ENCODE results near the gene ABHD15. TPM values are rescaled to one million over a fixed set of nuclear protein-coding genes. Genes with fewer than 3 reads are reported as not detected.
A peak's percentile ranks its signal among the peaks of the same experiment; 100 is the strongest.

ABHD15 gene
- total RNA-seq, 1 donor from 2014 or later: 5.9 TPM

- intact Hi-C loops (cut with micrococcal nuclease): no loop called here
- Histone ChIP-seq H3K9me3 (replicated peaks) (no peaks in the 10 kb centered on the region), H3K4me1 (peaks cover 67% of the 10 kb centered on the region), H3K27me3 (ENCODE audit: low read depth) (no peaks in the 10 kb centered on the region), H3K27ac (replicated peaks) (peak overlapping the region; percentile 93), H3K4me3 (no peak overlapping the region), H3K36me3 (peaks cover 54% of the 10 kb centered on the region)
- TF ChIP-seq, protein P1, sequence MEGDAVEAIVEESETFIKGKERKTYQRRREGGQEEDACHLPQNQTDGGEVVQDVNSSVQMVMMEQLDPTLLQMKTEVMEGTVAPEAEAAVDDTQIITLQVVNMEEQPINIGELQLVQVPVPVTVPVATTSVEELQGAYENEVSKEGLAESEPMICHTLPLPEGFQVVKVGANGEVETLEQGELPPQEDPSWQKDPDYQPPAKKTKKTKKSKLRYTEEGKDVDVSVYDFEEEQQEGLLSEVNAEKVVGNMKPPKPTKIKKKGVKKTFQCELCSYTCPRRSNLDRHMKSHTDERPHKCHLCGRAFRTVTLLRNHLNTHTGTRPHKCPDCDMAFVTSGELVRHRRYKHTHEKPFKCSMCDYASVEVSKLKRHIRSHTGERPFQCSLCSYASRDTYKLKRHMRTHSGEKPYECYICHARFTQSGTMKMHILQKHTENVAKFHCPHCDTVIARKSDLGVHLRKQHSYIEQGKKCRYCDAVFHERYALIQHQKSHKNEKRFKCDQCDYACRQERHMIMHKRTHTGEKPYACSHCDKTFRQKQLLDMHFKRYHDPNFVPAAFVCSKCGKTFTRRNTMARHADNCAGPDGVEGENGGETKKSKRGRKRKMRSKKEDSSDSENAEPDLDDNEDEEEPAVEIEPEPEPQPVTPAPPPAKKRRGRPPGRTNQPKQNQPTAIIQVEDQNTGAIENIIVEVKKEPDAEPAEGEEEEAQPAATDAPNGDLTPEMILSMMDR (IDR thresholded peaks at IDR 0.05; ENCODE audit: borderline replicate concordance): no peak
- no peak for DNase-seq
These were observed 15.9 kb upstream of the ABHD15 start for GRCh38 chr17:29582772-29583171.

GRCh38 chr17:29582254-29582765 is 15.5 kb upstream of the ABHD15 start:
- intact Hi-C loops (cut with micrococcal nuclease): no loop called here
- Histone ChIP-seq H3K27me3 (ENCODE audit: low read depth) (no peaks in the 10 kb centered on the region), H3K4me3 (no peak overlapping the region), H3K27ac (replicated peaks) (peak overlapping the region; percentile 5), H3K9me3 (replicated peaks) (no peaks in the 10 kb centered on the region), H3K4me1 (peaks cover 64% of the 10 kb centered on the region), H3K36me3 (peaks cover 58% of the 10 kb centered on the region)
- TF ChIP-seq, protein P1 (IDR thresholded peaks at IDR 0.05; ENCODE audit: borderline replicate concordance): no peak
- no peak for DNase-seq

DNA sequence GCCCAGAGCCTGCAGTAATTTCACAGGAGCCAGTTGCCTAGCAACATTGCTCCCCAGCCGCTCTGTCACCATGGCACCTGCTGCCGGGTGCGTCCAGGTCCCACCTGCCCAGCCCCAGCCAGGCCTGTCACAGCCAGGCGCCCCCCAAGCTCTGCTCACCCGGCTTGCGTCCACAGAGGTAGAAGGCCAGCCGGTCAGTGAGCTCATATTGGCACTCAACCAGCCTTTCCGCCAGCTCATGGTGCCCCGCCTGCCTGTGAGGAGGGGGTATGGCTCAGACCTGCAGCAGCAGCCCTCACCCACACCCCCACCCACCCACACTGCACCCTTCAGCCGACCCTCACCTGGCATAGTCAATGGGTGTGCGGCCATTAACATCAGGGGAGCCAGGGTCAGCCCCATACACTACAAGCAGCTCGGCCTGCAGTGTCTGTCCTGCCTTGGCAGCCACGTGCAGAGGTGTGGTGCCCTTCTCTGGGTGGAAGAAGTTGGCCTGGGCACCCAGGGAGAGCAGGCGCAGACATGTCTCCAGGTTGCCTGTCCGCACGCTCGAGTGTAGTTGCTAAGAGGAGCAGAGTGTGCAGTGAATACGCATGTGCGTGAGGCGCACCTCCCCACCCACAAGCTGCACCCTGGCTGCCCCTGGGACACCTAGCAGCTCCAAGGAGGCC is 14.9 kb upstream of the ABHD15 start:
- H3K27ac ChIP-seq (replicated peaks): no peak overlapping the region
- H3K9me3 ChIP-seq (replicated peaks): no peaks in the 10 kb centered on the region
- H3K4me1 ChIP-seq: peaks cover 58% of the 10 kb centered on the region
- H3K27me3 ChIP-seq (ENCODE audit: low read depth): no peaks in the 10 kb centered on the region
- intact Hi-C loops (cut with micrococcal nuclease): no loop called here
- TF ChIP-seq, protein P1 (IDR thresholded peaks at IDR 0.05; ENCODE audit: borderline replicate concordance): no peak
- no peak overlapping the region for H3K4me3 ChIP-seq
- H3K36me3 ChIP-seq: peaks cover 64% of the 10 kb centered on the region
- DNase-seq: peak; percentile 14

- peak overlapping the region; percentile 39 for H3K27ac ChIP-seq (replicated peaks)
These were observed 13.3 kb upstream of the ABHD15 start for GRCh38 chr17:29579866-29580771.

More at GRCh38 chr17:29579866-29580771, 13.3 kb upstream of the ABHD15 start:
- H3K4me3 ChIP-seq: no peak overlapping the region
- TF ChIP-seq, protein P1 (IDR thresholded peaks at IDR 0.05; ENCODE audit: borderline replicate concordance): peak; percentile 93
- intact Hi-C loops (cut with micrococcal nuclease): no loop called here
- DNase-seq: peak; percentile 82
- peaks cover 80% of the 10 kb centered on the region for H3K36me3 ChIP-seq
- H3K4me1 ChIP-seq: peaks cover 43% of the 10 kb centered on the region
- no peaks in the 10 kb centered on the region for H3K9me3 ChIP-seq (replicated peaks)
- no peaks in the 10 kb centered on the region for H3K27me3 ChIP-seq (ENCODE audit: low read depth)

All from left ventricle myocardium inferior (tissue), 1 donor.